Hepatocyte (in vitro differentiated cells): ENCODE data around the gene SCUBE2. TPM values are rescaled to one million over a fixed set of nuclear protein-coding genes. Genes with fewer than 3 reads are reported as not detected.

ENCODE experiments used
- DNase-seq: peaks from one replicate; pipeline ENCODE4 v3.0.0-alpha.2; 2016; ENCODE audit warnings: low spot score
- H2AFZ ChIP-seq: fragments of 200-600 bp; sonication (generic); 2 replicates; pipeline ENCODE4 v1.6.0; 2016; ENCODE audit warnings: antibody characterized with exemption, mild to moderate bottlenecking
- H3K27ac ChIP-seq: fragments of 200-600 bp; sonication (generic); 2 replicates; pipeline ENCODE4 v1.5.1; 2016; ENCODE audit warnings: mild to moderate bottlenecking
- H3K27me3 ChIP-seq: fragments of 200-600 bp; sonication (generic); 2 replicates; pipeline ENCODE4 v1.6.1; 2016
- H3K36me3 ChIP-seq: fragments of 200-600 bp; sonication (generic); replicated peaks from 2 replicates; pipeline ENCODE4 v1.5.1; 2016; ENCODE audit warnings: low read depth; ENCODE audit not compliant: insufficient read depth
- H3K4me1 ChIP-seq: fragments of 200-600 bp; sonication (generic); 2 replicates; pipeline ENCODE4 v1.5.1; 2016; ENCODE audit warnings: mild to moderate bottlenecking, moderate library complexity; ENCODE audit not compliant: insufficient read depth
- H3K4me2 ChIP-seq: fragments of 200-600 bp; sonication (generic); 2 replicates; pipeline ENCODE4 v1.6.0; 2016
- H3K4me3 ChIP-seq: fragments of 200-600 bp; sonication (generic); 2 replicates; pipeline ENCODE4 v1.5.1; 2016; ENCODE audit warnings: mild to moderate bottlenecking
- H3K79me2 ChIP-seq: fragments of 200-600 bp; sonication (generic); 2 replicates; pipeline ENCODE4 v1.6.0; 2017; ENCODE audit warnings: mild to moderate bottlenecking
- H3K9me2 ChIP-seq: fragments of 200-600 bp; sonication (generic); replicated peaks from 2 replicates; pipeline ENCODE4 v1.6.0; 2017; ENCODE audit warnings: mild to moderate bottlenecking; ENCODE audit not compliant: insufficient read depth
- H3K9me3 ChIP-seq: fragments of 200-600 bp; sonication (generic); 2 replicates; pipeline ENCODE4 v1.5.1; 2016; ENCODE audit warnings: low read depth, mild to moderate bottlenecking
- H4K20me1 ChIP-seq: fragments of 200-600 bp; sonication (generic); 2 replicates; pipeline ENCODE4 v1.6.0; 2016; ENCODE audit warnings: mild to moderate bottlenecking; ENCODE audit not compliant: insufficient read depth, poor library complexity, severe bottlenecking
- EZH2 ChIP-seq: fragments of 200-600 bp; sonication (generic); IDR thresholded peaks from 2 replicates; pipeline ENCODE4 v1.6.1; 2016; ENCODE audit warnings: antibody characterized with exemption, mild to moderate bottlenecking, borderline replicate concordance
- EZH2phosphoT487 ChIP-seq: fragments of 200-600 bp; sonication (generic); IDR thresholded peaks from one replicate; pipeline ENCODE4 v1.6.1; 2018; ENCODE audit warnings: antibody characterized with exemption, mild to moderate bottlenecking, low read depth, moderate library complexity; ENCODE audit not compliant: unreplicated experiment, severe bottlenecking
- WGBS: methylation state at CpG from one replicate; pipeline ENCODE4 v1.1.6; 2016; ENCODE audit warnings: low lambda C conversion rate; ENCODE audit errors: missing lambda C conversion rate; 5-methylcytosine and 5-hydroxymethylcytosine counted together
- polyA plus RNA-seq: library from polyadenylated mRNA; unstranded; fragments of >200 nt; fragmentation: Nextera tagmentation; extraction: Ambion mirVana; gene quantifications from 2 replicates; pipeline ENCODE4 v1.2.1, GENCODE V29; 2016
- total RNA-seq: library from RNA; depleted of rRNA; stranded (reverse); fragments of >200 nt; gene quantifications from 2 replicates; pipeline ENCODE4 v1.2.3, GENCODE V29; 2014
- TF ChIP-seq, protein P1 (sequence below): fragments of 200-600 bp; sonication (generic); IDR thresholded peaks from 2 replicates; pipeline ENCODE4 v1.5.1; 2016; ENCODE audit warnings: antibody characterized with exemption, mild to moderate bottlenecking; ENCODE audit not compliant: poor library complexity

Gene SCUBE2
- total and polyA plus RNA-seq, 2 experiments from 2014 or later = 8.6 to 8.9 TPM

DNA sequence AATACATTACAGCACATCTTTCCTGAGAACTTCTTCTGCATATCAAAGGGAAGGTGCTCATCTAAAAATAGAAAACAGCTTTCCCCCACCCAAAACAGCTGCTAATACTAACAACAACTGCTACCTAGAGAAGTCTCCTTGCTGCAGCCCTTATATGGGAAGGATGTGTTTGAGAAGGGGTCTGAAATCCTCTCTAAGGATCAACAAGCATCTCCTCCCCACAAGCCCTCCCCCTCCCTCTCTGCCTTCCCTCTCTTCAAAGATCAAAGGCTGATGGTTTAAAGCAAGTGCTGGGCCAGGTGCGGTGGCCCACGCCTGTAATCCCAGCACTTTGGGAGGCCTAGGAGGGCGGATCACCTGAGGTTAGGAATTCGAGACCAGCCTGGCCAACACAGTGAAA lies 33.5 kb downstream of the SCUBE2 start:
- no peaks in the 10 kb centered on the region for H3K36me3 ChIP-seq
- TF ChIP-seq EZH2 = no peak
- no peak for TF ChIP-seq EZH2phosphoT487
- TF ChIP-seq, protein P1, sequence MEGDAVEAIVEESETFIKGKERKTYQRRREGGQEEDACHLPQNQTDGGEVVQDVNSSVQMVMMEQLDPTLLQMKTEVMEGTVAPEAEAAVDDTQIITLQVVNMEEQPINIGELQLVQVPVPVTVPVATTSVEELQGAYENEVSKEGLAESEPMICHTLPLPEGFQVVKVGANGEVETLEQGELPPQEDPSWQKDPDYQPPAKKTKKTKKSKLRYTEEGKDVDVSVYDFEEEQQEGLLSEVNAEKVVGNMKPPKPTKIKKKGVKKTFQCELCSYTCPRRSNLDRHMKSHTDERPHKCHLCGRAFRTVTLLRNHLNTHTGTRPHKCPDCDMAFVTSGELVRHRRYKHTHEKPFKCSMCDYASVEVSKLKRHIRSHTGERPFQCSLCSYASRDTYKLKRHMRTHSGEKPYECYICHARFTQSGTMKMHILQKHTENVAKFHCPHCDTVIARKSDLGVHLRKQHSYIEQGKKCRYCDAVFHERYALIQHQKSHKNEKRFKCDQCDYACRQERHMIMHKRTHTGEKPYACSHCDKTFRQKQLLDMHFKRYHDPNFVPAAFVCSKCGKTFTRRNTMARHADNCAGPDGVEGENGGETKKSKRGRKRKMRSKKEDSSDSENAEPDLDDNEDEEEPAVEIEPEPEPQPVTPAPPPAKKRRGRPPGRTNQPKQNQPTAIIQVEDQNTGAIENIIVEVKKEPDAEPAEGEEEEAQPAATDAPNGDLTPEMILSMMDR = no peak
- no peaks in the 10 kb centered on the region for H4K20me1 ChIP-seq
- H3K4me1 ChIP-seq = no peaks in the 10 kb centered on the region
- no peaks in the 10 kb centered on the region for H3K27me3 ChIP-seq
- H3K4me2 ChIP-seq = no peak overlapping the region
- WGBS = 81% methylated on average over 4 of the region's 4 CpGs
- H3K9me2 ChIP-seq = no peaks in the 10 kb centered on the region
- no peaks in the 10 kb centered on the region for H3K9me3 ChIP-seq
- no peak overlapping the region for H2AFZ ChIP-seq
- H3K79me2 ChIP-seq = no peaks in the 10 kb centered on the region
- no peak overlapping the region for H3K27ac ChIP-seq
- H3K4me3 ChIP-seq = no peak overlapping the region
- DNase-seq = no peak

DNA sequence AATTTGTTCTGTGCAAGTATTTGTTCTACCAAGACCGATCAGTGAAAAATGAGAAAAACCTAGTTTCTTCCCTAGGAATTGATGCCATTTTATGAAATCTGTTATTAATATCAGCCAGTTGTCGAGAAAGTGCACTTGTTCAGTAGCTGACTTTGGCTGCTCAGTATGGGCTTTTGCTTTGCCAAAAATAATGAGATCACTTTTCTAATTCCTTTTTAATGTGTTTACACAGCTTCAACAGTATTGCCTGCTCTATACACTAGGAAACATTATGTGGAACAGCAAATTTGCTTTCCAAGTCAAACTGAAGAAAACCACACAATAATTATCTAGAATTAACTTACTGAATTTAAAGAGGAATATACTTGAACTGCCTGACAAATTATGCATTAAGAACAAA lies 34.4 kb downstream of the SCUBE2 start:
- no peak for DNase-seq
- Histone ChIP-seq H3K79me2 (no peaks in the 10 kb centered on the region), H3K9me2 (no peaks in the 10 kb centered on the region), H3K4me1 (no peaks in the 10 kb centered on the region), H3K9me3 (no peaks in the 10 kb centered on the region), H3K4me3 (no peak overlapping the region), H4K20me1 (no peaks in the 10 kb centered on the region), H2AFZ (no peak overlapping the region), H3K4me2 (no peak overlapping the region), H3K36me3 (no peaks in the 10 kb centered on the region), H3K27ac (no peak overlapping the region), H3K27me3 (no peaks in the 10 kb centered on the region)
- WGBS = 85% methylated on average over 2 of the region's 2 CpGs
- TF ChIP-seq EZH2phosphoT487 (no peak), EZH2 (no peak)
- TF ChIP-seq, protein P1 = no peak

DNA sequence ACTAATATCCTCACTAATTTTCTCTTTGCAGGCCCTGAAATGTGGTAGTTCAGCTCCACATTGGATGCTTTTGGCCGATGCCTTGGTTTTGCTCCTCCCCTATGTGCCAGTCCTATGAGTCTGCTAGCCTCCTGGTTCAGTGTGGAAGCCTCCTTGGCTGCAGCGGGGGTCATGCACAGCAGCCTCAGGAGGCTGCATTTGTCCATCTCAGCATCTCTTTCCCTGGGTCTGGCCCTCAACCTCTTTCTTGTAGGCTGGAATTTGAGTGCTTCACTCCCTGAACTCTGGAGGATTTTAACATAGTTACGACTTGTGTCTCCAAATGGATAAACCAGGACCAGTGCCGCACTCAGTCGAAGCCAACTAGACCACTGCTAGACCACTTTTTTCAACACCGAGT lies 34.9 kb downstream of the SCUBE2 start:
- no peaks in the 10 kb centered on the region for H3K9me3 ChIP-seq
- no peak for TF ChIP-seq EZH2phosphoT487
- TF ChIP-seq EZH2 = no peak
- TF ChIP-seq, protein P1 = no peak

More for the DNA sequence above, 34.9 kb downstream of the SCUBE2 start:
- H3K27ac ChIP-seq = no peak overlapping the region
- no peaks in the 10 kb centered on the region for H3K4me1 ChIP-seq
- H3K36me3 ChIP-seq = no peaks in the 10 kb centered on the region
- WGBS = 93% methylated on average over 6 of the region's 6 CpGs
- no peak overlapping the region for H2AFZ ChIP-seq
- no peak overlapping the region for H3K4me3 ChIP-seq
- no peak for DNase-seq
- no peaks in the 10 kb centered on the region for H4K20me1 ChIP-seq
- H3K27me3 ChIP-seq = no peaks in the 10 kb centered on the region
- no peak overlapping the region for H3K4me2 ChIP-seq
- no peaks in the 10 kb centered on the region for H3K79me2 ChIP-seq
- H3K9me2 ChIP-seq = no peaks in the 10 kb centered on the region
